ENCODE data around the gene KCNQ1.
"Not testable (repeated sequence)": the region's sequence is repeated elsewhere in the genome, so short reads cannot be mapped to it uniquely, and the experiment has no call there.

The KCNQ1 gene

DNA sequence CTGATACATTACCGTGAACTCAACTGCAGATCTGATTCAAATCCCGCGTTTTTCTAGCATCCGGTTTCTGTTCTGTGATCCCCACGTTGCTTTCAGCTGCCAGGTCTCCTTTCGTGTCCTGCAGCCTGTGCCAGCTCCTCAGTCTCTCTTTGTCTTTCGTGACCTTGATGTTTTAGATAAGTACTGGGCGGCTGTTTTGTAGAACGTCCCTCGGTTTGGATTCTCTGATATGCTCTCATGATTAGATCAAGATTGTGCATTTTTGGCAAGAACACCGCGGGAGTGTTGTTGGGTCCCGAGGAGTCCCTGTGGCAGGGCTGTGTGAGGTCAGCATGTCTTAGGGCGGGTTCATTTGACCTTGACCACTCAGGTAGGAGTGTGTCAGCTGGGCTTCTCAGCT is 38.6 kb downstream of the KCNQ1 start:
- Mint-ChIP-seq H3K9me3 (peaks cover 48% of the 10 kb centered on the region), H3K27ac (no peak overlapping the region), H3K4me1 (peaks cover 15% of the 10 kb centered on the region), H3K36me3 (peaks cover 45% of the 10 kb centered on the region), H3K27me3 (no peaks in the 10 kb centered on the region), H3K4me3 (no peak overlapping the region)
- no peak for DNase-seq
- CTCF ChIA-PET = interaction anchor here (0.7 to 0.9 kb wide), 2 partner anchors 12 to 56 kb away, joined by 3 read pairs; no protein-coding TSS in a partner anchor

- Mint-ChIP-seq H3K4me3 (no peak overlapping the region), H3K36me3 (peaks cover 46% of the 10 kb centered on the region), H3K4me1 (peaks cover 15% of the 10 kb centered on the region), H3K27me3 (no peaks in the 10 kb centered on the region), H3K27ac (no peak overlapping the region), H3K9me3 (peaks cover 50% of the 10 kb centered on the region)
- DNase-seq = no peak
- CTCF ChIA-PET = interaction anchor here (0.9 kb wide), 1 partner anchor 10 kb away, joined by 3 read pairs; no protein-coding TSS in a partner anchor
These were observed 39.8 kb downstream of the KCNQ1 start for GRCh38 chr11:2484576-2485125.

DNA sequence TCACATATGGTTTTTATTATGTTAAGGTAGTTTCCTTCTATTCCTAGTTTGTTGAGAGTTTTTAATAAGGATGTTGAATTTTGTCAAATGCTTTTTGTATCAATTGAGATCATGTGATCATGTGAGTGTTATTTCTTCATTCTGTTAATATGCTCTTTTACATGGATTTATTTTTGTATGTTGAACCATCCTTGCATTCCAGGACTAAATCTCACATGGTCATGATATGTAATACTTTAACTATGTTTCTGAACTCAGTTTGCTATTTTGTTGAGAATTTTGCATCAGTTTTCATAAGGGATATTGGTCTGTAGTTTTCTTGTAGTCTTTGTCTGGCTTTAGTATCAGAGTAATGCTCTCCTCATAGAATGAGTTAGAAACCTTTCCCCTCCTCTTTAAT is 43.2 kb downstream of the KCNQ1 start:
- CTCF ChIA-PET = no interaction called here
- peaks cover 6% of the 10 kb centered on the region for H3K27me3 Mint-ChIP-seq
- H3K27ac Mint-ChIP-seq = no peak overlapping the region
- no peak overlapping the region for H3K4me3 Mint-ChIP-seq
- H3K36me3 Mint-ChIP-seq = peaks cover 35% of the 10 kb centered on the region
- H3K4me1 Mint-ChIP-seq = no peaks in the 10 kb centered on the region
- peaks cover 49% of the 10 kb centered on the region for H3K9me3 Mint-ChIP-seq
- DNase-seq = no peak

GRCh38 chr11:2489083-2489482 is 44.3 kb downstream of the KCNQ1 start:
- peaks cover 36% of the 10 kb centered on the region for H3K36me3 Mint-ChIP-seq
- H3K4me3 Mint-ChIP-seq = no peak overlapping the region
- H3K27me3 Mint-ChIP-seq = peaks cover 6% of the 10 kb centered on the region
- CTCF ChIA-PET = no interaction called here
- H3K27ac Mint-ChIP-seq = no peak overlapping the region
- H3K9me3 Mint-ChIP-seq = peaks cover 54% of the 10 kb centered on the region
- no peaks in the 10 kb centered on the region for H3K4me1 Mint-ChIP-seq
- DNase-seq = no peak

DNA sequence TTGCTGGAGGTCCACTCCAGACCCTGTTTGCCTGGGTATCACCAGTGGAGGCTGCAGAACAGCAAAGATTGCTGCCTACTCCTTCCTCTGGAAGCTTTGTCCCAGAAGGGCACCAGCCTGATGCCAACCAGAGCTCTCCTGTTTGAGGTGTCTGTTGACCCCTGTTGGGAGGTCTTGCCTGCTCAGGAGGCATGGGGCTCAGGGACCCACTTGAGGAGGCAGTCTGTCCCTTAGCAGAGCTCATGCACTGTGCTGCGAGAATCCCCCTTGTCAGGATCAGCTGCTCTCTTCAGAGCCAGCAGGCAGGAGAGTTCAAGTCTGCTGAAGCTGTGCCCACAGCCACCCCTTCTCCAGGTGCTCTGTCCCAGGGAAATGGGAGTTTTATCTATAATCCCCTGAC is 53.1 kb downstream of the KCNQ1 start:
- Mint-ChIP-seq H3K36me3 (peaks cover 25% of the 10 kb centered on the region), H3K9me3 (peaks cover 68% of the 10 kb centered on the region)
- H3K4me3 Mint-ChIP-seq, DNase-seq, H3K27me3 Mint-ChIP-seq, H3K4me1 Mint-ChIP-seq, H3K27ac Mint-ChIP-seq, CTCF ChIA-PET: not testable (repeated sequence)

DNA sequence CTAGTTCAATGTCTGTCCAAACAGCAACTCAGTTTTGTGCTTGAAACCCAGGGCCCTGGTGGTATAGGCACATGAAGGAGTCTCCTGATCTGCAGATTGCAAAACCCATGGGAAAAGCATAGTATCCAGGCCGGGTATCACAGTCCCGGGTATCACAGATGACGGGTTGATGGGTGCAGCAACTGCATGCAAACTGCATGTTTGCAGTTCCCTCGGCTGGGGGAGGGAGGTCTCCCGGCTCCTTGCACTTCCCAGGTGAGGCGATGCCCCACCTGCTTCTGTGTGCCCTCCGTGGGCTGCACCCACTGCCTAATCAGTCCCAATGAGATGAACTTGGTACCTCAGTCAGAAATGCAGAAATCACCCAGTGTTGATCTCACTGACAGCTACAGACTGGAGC is 53.9 kb downstream of the KCNQ1 start:
- no peak for DNase-seq

DNA sequence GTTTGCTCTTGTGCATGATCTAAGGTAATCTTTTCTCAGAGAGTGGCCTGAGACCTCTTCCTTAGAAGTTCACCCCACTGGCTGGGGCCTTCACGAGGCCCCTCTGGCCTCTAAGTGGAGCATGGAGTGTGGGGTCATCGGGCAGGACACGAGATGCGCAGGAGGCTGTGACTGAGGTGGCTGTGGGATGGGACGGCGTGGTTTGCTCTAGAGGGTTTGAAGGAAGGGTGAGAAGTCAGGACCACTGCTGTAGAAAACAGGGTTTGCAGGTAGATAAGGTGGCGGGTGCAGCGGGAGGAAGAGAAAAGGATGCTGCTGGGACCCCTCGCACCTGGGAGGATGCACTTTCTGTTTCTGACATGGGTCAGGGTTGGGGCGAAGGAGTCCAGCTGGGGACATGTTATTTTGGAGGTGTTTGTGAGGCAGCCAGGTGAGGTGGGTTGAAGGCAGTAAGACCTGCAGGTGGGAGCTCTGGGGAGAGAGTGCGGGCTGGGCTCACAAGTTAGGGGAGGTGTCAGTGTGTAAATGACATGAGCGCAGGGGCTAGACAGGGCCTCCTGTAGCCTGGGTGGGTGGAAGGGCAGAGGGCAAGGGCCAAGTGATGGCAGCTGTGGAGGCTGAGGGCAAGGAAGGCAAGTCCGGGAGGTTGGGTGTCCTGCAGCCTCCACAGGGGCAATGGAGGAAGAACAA is 62.5 kb downstream of the KCNQ1 start:
- Mint-ChIP-seq H3K4me1 (peaks cover 6% of the 10 kb centered on the region), H3K9me3 (peaks cover 3% of the 10 kb centered on the region), H3K36me3 (no peaks in the 10 kb centered on the region), H3K4me3 (no peak overlapping the region), H3K27ac (no peak overlapping the region), H3K27me3 (no peaks in the 10 kb centered on the region)
- CTCF ChIA-PET = interaction anchor here (1.2 kb wide), 1 partner anchor 26 kb away, joined by 3 read pairs; no protein-coding TSS in a partner anchor
- no peak for DNase-seq

More for the DNA sequence above, 53.9 kb downstream of the KCNQ1 start:
- Mint-ChIP-seq H3K27me3 (peaks cover 9% of the 10 kb centered on the region), H3K9me3 (peaks cover 65% of the 10 kb centered on the region), H3K4me3 (no peak overlapping the region), H3K27ac (no peak overlapping the region), H3K4me1 (no peaks in the 10 kb centered on the region), H3K36me3 (peaks cover 25% of the 10 kb centered on the region)
- CTCF ChIA-PET = no interaction called here

- no peaks in the 10 kb centered on the region for H3K9me3 Mint-ChIP-seq
- no peak overlapping the region for H3K4me3 Mint-ChIP-seq
- DNase-seq = no peak
- H3K4me1 Mint-ChIP-seq = peaks cover 6% of the 10 kb centered on the region
- H3K36me3 Mint-ChIP-seq = no peaks in the 10 kb centered on the region
- H3K27me3 Mint-ChIP-seq = no peaks in the 10 kb centered on the region
- CTCF ChIA-PET = interaction anchor here (1.2 kb wide), 1 partner anchor 25 kb away, joined by 3 read pairs; no protein-coding TSS in a partner anchor
- no peak overlapping the region for H3K27ac Mint-ChIP-seq
These were observed 63.3 kb downstream of the KCNQ1 start for GRCh38 chr11:2507945-2508749.

DNA sequence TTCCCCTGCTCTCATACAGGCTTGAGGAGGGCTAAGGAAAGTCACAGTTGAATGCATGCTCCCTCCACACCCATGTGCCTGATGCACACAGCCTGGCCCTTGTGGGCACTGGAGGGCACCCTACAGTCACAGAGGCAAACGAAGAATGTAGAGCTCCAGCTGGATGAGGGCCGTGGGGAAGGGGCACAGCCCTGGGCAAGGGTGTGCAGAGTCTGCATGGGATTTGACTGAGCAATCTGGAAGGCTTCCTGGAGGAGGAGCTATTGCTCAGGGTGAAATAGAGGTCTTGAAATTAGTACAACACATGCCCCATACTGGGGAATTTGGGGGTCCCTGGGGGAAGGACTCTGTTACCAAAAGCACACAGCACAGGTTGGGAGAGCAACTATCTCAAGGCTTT is 64.0 kb downstream of the KCNQ1 start:
- Mint-ChIP-seq H3K9me3 (no peaks in the 10 kb centered on the region), H3K36me3 (no peaks in the 10 kb centered on the region), H3K27me3 (no peaks in the 10 kb centered on the region), H3K27ac (no peak overlapping the region), H3K4me3 (no peak overlapping the region), H3K4me1 (peaks cover 6% of the 10 kb centered on the region)
- CTCF ChIA-PET = interaction anchor here (1.2 kb wide), 1 partner anchor 24 kb away, joined by 3 read pairs; no protein-coding TSS in a partner anchor
- no peak for DNase-seq

DNA sequence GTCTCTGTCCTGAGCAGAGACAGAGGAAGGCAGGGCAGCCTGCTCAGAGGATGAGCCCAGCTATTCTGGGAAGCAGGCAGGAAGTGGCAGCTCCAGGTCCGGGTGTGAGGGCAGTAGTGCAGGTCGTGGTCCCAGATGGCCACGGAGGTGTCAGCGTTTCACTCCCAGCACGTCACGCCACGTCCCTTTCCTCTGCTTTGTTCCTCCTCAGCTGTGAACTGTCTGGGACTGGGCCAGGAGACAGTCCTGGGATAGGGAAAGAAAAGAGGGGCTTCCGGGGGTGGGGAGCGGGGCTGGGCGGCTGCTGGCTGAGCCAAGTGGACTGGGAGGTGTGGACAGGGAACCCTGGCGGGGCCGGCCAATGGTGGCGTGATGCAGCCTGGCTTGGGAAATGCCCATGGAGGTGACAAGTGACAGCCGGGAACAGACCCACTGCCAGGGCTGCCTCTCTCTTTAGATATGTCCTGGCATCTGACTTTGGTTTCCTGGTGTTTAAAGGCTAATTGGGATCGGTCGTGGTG is 64.7 kb downstream of the KCNQ1 start:
- CTCF ChIA-PET = interaction anchor here (1.2 kb wide), 1 partner anchor 82 kb away, joined by 3 read pairs; no protein-coding TSS in a partner anchor
- DNase-seq = no peak
- H3K4me1 Mint-ChIP-seq = peaks cover 6% of the 10 kb centered on the region
- H3K27me3 Mint-ChIP-seq = no peaks in the 10 kb centered on the region
- H3K27ac Mint-ChIP-seq = no peak overlapping the region
- no peaks in the 10 kb centered on the region for H3K36me3 Mint-ChIP-seq
- no peak overlapping the region for H3K4me3 Mint-ChIP-seq
- H3K9me3 Mint-ChIP-seq = no peaks in the 10 kb centered on the region

DNA sequence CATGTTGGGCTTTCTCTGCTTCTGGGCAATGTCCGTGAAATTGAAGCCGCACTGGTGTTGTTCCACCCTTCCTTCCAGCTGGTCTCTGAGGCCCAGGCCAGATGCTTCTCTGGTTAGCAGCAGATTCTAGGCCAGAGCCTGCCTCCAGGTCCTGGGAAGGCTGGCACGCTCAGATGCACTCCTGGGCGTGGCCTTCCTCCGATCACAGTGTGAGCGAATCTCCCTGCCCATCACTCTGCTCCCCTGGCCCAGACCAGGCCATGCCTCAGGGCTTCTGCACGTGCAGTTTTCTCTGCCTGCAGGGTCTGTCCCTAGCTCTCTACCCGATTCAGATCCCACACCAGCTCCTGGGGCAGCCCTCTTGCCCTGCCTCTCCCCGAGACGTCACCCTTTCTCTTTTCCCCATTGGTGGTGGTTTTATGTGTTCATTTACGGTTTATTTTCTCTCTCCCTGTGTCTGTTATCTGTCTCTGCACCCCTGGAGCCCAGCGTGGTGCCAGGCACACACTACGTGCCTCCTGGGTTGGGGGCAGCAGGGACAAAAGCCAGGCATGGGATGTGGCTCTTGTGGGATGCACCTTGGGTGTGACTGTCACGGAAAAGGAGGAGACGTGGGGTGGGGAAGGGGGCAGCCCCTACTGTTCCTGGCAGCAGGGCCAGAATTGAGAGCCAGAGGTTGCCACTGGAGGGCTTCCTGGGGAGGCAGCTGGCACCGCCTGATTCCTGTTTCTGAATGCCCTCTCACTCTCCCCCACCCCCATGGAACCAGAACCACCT is 66.0 kb downstream of the KCNQ1 start:
- H3K9me3 Mint-ChIP-seq = no peaks in the 10 kb centered on the region
- DNase-seq = no peak
- H3K4me1 Mint-ChIP-seq = peaks cover 6% of the 10 kb centered on the region
- no peaks in the 10 kb centered on the region for H3K36me3 Mint-ChIP-seq
- CTCF ChIA-PET = interaction anchor here (1.2 kb wide), 1 partner anchor 83 kb away, joined by 3 read pairs; no protein-coding TSS in a partner anchor
- no peak overlapping the region for H3K27ac Mint-ChIP-seq
- no peak overlapping the region for H3K4me3 Mint-ChIP-seq
- H3K27me3 Mint-ChIP-seq = no peaks in the 10 kb centered on the region

- CTCF ChIA-PET = interaction anchor here (1.9 kb wide), 1 partner anchor 21 kb away, joined by 5 read pairs; no protein-coding TSS in a partner anchor
- no peaks in the 10 kb centered on the region for H3K27me3 Mint-ChIP-seq
- peaks cover 6% of the 10 kb centered on the region for H3K4me1 Mint-ChIP-seq
- H3K27ac Mint-ChIP-seq = no peak overlapping the region
- H3K36me3 Mint-ChIP-seq = no peaks in the 10 kb centered on the region
- no peak for DNase-seq
- no peaks in the 10 kb centered on the region for H3K9me3 Mint-ChIP-seq
- H3K4me3 Mint-ChIP-seq = no peak overlapping the region
These were observed 66.9 kb downstream of the KCNQ1 start for GRCh38 chr11:2511421-2512369.

Measured in activated naive CD4-positive, alpha-beta T cell treated with anti-CD3 and anti-CD28 coated beads, Interleukin-2, amount 10 ng/mL, durations not matched to agents 7 days and 5 days (primary cell).